ENCODE measurements around the gene NTF4. TPM values are rescaled to one million over a fixed set of nuclear protein-coding genes. Genes with fewer than 3 reads are reported as not detected.
"Not testable (repeated sequence)": the region's sequence is repeated elsewhere in the genome, so short reads cannot be mapped to it uniquely, and the experiment has no call there.

The NTF4 gene
- total RNA-seq, 1 experiment from 2014 or later = not detected

DNA sequence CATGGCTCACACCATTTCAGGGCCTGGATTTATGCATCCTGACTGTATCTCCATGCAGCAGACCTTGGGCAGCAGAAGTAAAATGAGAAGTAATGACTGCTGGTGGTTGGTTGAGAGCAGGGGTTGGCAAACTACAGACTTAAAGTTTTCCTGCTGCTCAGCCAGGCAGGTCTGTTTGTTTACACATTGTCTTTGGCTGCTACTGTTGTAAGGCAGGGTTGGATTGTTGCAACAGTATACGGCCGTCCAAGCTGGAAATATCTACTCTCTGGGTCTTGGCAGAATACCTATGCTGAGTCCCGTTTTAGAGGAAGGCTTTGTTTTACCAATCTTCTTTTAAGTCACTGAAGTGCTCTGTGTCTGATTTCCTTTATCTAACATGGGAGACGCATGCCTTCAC, 34.2 kb upstream of the NTF4 start:
- H3K9me3 ChIP-seq (replicated peaks) = no peaks in the 10 kb centered on the region
- no peak overlapping the region for H3K4me3 ChIP-seq
- peaks cover 76% of the 10 kb centered on the region for H3K36me3 ChIP-seq
- H3K27me3 ChIP-seq = no peaks in the 10 kb centered on the region
- no peaks in the 10 kb centered on the region for H3K4me1 ChIP-seq
- DNase-seq = no peak
- H3K27ac ChIP-seq = no peak overlapping the region

DNA sequence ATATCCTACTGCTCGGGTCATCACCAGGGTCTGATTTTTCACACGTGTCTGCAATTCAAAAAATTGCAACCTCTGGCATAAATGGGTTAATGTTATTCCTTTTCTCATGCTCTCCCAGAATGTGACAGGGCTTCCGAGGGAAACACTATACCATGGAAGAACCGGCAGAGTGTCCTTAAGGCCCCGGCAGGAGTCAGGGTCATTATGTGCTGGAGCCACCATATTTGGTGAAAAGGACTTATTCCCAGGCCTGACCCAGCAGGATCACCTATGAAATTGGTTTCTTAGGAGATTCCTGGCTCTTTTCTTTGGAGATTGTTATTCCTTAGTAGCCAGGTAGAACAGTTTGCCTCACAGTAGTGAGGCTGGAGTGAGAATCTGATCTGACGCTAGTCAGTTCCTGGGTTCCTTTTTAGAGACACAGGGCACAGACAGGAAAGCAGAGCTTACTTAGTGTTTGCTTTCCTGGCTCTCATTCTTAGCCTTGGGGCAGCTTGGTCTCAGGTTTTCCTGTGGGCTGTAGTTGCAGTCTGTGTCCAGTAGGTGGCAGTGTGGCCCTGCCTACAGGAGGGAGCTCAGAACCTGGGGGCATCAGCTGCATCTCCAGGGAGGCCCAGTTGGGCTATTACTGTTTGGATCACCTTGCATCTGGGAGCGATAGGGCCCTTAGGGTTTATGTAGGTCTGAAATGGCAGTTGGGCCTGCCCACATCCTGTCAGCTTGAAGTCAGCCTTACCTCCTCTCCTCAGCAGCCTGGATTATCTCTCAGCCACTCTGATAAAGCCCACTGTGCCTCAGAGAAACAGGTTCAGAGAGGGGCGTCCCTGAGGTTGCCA, 33.1 kb upstream of the NTF4 start:
- peak; percentile 69 to 87 for DNase-seq
- H3K9me3 ChIP-seq (replicated peaks) = no peaks in the 10 kb centered on the region
- no peak overlapping the region for H3K27ac ChIP-seq
- no peak overlapping the region for H3K4me3 ChIP-seq
- peaks cover 74% of the 10 kb centered on the region for H3K36me3 ChIP-seq
- no peaks in the 10 kb centered on the region for H3K4me1 ChIP-seq
- H3K27me3 ChIP-seq = no peaks in the 10 kb centered on the region

DNA sequence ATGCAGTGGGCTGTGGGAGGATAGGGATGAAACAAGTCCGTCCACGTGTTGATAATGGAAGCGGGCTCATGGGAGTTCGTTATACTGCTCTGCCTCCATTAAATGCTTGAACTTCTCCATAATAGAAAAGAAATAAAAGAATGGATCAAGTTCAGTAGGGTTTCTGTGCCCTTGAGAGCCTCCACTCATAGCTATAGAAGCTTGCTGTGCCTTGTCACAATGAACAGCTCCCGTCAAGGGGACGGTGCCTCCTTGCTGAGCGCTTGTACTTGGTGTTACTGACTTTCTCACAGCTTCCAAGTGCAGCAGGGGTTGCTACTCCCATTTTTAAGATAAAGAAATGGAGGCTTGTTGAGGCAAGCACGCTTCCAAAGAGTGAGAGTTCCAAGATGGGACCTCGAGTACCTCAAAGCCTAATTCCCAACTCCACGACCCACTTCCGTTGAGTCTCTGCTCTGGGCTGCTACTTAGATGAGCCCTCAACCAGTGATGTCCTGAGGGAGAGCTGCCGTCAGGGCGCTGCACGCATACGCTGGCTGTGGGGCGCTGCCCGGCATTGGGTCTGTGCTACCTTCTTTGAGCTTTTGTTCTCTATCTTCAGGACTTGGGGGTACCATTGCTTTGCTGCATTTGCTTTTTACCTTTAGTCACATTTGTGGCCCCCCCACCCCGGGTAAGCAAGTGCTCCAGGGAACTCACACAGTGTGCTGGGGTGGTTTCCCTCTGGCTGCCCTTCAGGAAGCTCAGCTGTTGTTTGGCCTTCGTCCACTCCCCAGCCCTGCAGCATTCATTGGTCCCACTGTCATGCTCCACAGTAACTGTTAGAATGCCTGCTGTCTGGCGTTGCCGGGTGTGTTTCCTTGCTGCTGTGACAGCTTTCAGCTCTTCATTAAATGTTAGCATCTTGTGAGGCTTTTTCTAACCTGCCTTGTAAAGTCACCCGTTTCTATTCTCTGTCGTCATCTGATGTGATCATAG, 30.2 kb upstream of the NTF4 start:
- Histone ChIP-seq H3K27me3 (no peaks in the 10 kb centered on the region), H3K4me1 (no peaks in the 10 kb centered on the region), H3K9me3 (replicated peaks) (no peaks in the 10 kb centered on the region), H3K27ac (no peak overlapping the region), H3K4me3 (no peak overlapping the region), H3K36me3 (peaks cover 82% of the 10 kb centered on the region)
- DNase-seq = no peak

DNA sequence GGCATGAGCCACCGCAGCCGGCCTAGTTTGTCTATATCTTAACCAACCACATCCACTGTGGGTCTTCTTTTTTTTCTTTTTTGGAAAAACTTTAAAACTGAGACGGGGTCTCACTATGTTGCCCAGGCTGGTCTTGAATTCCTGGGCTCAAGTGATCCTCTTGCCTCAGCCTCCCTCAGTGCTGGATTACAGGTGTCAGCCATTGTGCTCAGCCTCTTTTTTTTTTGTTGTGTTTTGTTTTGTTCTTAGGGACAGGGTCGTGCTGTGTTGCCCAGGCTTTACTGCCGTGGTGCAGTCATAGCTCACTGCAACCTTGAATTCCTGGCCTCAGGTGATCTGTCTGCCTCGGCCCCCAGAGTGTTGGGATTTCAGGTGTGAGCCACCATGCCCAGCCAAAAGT, 28.1 kb upstream of the NTF4 start:
- H3K36me3 ChIP-seq = peaks cover 73% of the 10 kb centered on the region

DNA sequence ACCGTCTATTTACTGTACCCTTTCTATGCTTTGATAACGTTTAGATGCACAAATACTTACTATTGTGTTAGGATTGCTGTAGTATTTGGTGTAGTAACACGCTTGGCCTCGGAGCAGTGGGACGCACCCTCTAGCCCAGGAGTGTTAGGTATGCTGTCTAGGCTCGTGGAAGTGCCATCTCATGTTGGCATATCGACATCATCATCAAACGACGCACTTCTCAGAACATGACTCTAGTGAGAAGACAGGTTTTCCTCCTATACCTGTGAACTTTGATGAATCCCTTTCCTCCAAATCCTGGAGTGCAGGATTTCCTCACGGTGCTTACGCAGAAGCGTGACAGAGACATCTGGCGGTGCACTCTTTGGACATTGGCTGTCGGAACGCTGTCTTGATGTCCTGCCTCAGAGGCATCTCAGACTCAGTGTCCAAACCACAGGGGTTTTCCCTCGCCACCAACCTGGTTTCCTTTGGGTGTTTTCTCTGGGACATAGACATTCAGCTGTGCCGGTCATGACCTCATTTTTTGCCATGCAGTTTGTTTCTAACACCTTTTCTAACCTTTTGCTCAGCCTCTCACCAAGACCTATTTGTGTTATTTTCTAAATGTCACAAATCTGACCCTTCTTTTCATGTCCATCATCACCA, 26.9 kb upstream of the NTF4 start:
- no peak overlapping the region for H3K27ac ChIP-seq
- peaks cover 3% of the 10 kb centered on the region; the same call in 1 of the 2 replicates for H3K4me1 ChIP-seq
- no peaks in the 10 kb centered on the region for H3K27me3 ChIP-seq
- peaks cover 75% of the 10 kb centered on the region for H3K36me3 ChIP-seq
- H3K9me3 ChIP-seq (replicated peaks) = no peaks in the 10 kb centered on the region
- DNase-seq = no peak
- H3K4me3 ChIP-seq = no peak overlapping the region

More for the DNA sequence above, 28.1 kb upstream of the NTF4 start:
- H3K27ac ChIP-seq = no peak overlapping the region
- DNase-seq = no peak
- no peak overlapping the region for H3K4me3 ChIP-seq
- H3K27me3 ChIP-seq = no peaks in the 10 kb centered on the region
- no peaks in the 10 kb centered on the region for H3K9me3 ChIP-seq (replicated peaks)
- no peaks in the 10 kb centered on the region for H3K4me1 ChIP-seq

DNA sequence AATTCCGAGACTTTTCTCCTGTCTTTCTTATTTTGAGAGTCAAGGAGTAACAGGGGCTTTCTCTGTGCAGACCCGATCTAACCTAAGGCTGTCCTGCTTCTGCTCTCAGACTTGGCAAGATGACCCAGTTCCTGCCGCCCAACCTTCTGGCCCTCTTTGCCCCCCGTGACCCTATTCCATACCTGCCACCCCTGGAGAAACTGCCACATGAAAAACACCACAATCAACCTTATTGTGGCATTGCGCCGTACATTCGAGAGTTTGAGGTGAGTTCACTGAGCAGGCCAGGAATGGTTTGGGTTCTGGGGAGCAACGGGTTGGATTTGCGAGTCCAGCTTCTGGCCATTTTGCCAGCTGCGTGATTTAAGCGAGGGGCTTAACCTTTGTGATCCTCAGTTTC, 21.7 kb upstream of the NTF4 start:
- no peaks in the 10 kb centered on the region for H3K27me3 ChIP-seq
- peaks cover 38% of the 10 kb centered on the region for H3K36me3 ChIP-seq
- no peaks in the 10 kb centered on the region for H3K9me3 ChIP-seq (replicated peaks)
- H3K27ac ChIP-seq = peak overlapping the region; percentile 92
- peak overlapping the region; percentile 94 for H3K4me3 ChIP-seq
- peaks cover 5% of the 10 kb centered on the region; the same call in 1 of the 2 replicates for H3K4me1 ChIP-seq
- DNase-seq = no peak

DNA sequence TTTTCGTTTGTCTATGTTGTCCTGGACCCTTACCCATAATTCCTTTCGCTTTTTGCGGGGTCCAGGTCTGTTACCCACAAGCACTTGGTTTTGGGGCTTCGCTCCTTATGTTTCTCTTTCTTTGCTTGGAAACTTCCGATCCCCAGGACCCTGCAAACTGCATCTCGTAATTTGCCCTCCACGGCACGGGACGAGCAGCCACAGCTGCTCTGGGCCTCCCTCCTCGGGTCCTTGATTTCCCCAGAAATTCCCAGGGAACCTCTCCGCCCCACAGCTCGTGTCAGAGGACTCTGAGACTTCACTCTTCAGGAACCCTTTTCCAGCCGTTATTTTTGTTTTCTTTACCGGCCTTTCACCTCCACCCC, 21.2 kb upstream of the NTF4 start:
- DNase-seq = no peak
- peak overlapping the region; percentile 94 for H3K4me3 ChIP-seq
- no peaks in the 10 kb centered on the region for H3K9me3 ChIP-seq (replicated peaks)
- H3K36me3 ChIP-seq = peaks cover 33% of the 10 kb centered on the region
- H3K4me1 ChIP-seq = peaks cover 5% of the 10 kb centered on the region; the same call in 1 of the 2 replicates
- H3K27ac ChIP-seq = peak overlapping the region; percentile 92
- no peaks in the 10 kb centered on the region for H3K27me3 ChIP-seq

DNA sequence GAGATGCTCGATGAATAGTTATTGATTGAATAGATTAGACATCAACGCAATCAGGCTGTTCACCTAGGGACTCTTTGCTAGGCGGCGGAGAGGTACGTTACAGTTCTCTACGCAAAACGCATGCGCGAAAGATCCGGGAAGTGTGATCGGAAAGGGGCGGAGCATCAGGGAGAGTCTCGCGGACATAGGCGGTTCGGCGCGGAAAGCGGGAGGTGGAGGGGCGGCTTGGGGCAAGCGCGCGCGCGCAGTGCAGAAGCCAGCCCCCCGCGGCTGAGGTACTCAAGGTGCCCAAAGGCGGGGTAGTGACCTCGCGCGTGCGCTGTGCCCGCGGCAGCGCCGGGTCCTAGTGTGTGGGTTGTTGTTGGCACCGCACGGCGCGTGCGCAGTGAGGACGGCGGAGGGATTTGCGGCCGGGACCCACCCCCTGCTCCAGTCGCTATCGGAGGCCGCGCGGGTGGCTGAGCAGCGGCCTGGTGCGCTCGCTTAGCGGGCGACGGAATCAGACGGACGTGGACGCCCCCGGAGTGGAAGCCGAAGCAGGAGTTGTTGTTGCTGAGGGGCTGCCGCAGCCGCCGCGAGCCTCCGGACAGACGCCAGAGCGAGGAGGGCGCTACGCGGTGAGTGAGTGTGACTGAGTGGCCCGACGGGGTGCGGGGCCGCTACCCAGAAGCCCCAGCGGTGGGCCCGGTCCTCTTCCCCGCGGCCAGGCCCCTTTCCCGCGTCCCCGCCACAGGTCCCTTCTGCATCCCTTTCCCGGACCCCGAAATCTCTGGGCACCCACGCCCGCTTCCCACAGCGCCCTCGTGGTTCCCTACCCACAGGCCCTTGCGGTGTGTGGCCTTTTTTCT, 20.6 kb upstream of the NTF4 start, which contains the start of gene SNRNP70:
Gene SNRNP70 (plus strand): TSS at position 432 of the 848 bp plus-strand sequence. CDS start 964 bp downstream, outside the sequence.
- peaks cover 27% of the 10 kb centered on the region for H3K36me3 ChIP-seq
- H3K27me3 ChIP-seq = no peaks in the 10 kb centered on the region

DNA sequence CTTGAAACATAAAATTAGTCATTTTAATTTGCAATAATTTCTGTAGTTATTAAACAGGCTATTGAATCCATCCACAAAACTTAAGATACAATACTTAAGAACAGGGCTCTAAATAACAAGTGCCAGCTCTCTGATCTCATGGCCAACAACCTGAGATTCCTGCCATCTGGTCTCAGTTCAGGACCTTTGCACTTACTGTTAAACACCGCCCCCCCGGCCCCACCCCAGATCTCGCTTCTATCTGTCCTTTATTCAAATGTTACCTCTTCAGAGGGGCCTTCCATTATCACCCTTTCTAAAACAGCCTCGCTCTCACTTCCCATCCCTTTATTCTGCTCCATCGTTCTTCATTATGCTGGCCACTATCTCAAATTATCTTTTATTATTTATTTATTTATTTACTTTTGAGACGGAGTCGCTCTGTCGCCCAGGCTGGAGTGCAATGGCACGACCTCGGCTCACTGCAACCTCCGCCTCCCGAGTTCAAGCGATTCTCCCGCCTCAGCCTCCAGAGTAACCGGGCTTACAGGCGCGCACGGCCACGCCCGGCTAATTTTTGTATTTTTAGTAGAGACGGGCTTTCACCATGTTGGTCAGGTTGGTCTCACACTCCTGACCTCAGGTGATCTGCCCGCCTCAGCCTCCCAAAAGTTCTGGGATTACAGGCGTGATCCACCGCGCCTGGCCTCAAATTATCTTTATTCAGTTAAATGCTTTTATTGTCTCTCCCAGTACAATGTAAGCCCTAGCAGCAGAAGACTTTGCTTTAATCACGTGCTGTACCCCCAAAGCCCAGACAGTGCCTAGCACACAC, 19.8 kb upstream of the NTF4 start:
- peak overlapping the region; percentile 94 for H3K4me3 ChIP-seq
- no peaks in the 10 kb centered on the region for H3K9me3 ChIP-seq (replicated peaks)
- H3K27me3 ChIP-seq = no peaks in the 10 kb centered on the region
- peaks cover 23% of the 10 kb centered on the region for H3K36me3 ChIP-seq
- H3K27ac ChIP-seq = peak overlapping the region; percentile 92
- no peak for DNase-seq
- H3K4me1 ChIP-seq = peaks cover 5% of the 10 kb centered on the region; the same call in 1 of the 2 replicates

More for the DNA sequence above, 20.6 kb upstream of the NTF4 start, which contains the start of gene SNRNP70:
- H3K4me3 ChIP-seq = peak within 1 kb of the TSS; percentile 94
- peak; percentile 99 for DNase-seq
- peaks cover 5% of the 10 kb centered on the region; the same call in 1 of the 2 replicates for H3K4me1 ChIP-seq
- peak within 1 kb of the TSS; percentile 92 for H3K27ac ChIP-seq
- H3K9me3 ChIP-seq (replicated peaks) = no peaks in the 10 kb centered on the region

DNA sequence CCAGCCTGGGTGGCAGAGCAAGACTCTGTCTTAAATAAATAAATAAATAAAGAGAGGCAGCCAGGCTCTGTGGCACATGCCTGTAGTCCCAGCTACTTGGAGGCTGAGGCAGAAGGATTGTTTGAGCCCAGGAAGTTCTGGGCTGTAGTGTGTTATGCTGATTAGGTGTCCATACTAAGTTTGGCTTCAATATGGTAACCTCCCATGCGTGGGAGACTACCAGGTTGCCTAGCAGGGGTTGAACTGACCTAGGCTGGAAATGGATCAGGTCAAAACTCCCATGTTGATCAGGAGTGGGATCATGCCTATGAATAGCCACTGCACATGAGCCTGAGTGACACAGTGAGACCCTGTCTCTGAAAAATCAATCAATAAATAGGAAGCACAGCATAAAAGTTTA, 16.7 kb upstream of the NTF4 start:
- no peaks in the 10 kb centered on the region; the same call in 1 of the 2 replicates for H3K4me1 ChIP-seq

DNA sequence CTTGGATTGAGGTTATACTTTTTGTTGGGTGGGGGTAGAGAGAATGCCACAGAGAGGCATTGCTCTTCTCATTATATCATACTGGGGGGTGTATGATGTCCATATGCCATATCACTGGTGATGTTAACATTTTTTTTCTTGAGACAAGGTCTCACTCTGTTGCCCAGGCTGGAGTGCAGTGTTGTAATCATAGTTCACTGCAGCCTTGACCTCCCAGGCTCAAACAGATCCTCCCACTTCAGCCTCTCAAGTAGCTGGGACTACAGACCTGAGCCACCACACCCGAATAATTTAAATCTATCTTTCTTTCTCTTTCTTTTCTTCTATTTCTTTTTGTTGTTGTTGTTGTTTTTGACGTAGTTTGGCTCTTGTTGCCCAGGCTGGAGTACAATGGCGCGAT, 15.8 kb upstream of the NTF4 start:
- Histone ChIP-seq H3K9me3 (replicated peaks) (no peaks in the 10 kb centered on the region), H3K36me3 (no peaks in the 10 kb centered on the region), H3K4me3 (no peak overlapping the region), H3K27ac (no peak overlapping the region), H3K4me1 (no peaks in the 10 kb centered on the region), H3K27me3 (no peaks in the 10 kb centered on the region)
- no peak for DNase-seq

More for the DNA sequence above, 16.7 kb upstream of the NTF4 start:
- H3K36me3 ChIP-seq = peaks cover under 1% of the 10 kb centered on the region; the same call in 1 of the 2 replicates
- no peak overlapping the region for H3K4me3 ChIP-seq
- H3K27me3 ChIP-seq = no peaks in the 10 kb centered on the region
- no peak overlapping the region for H3K27ac ChIP-seq
- DNase-seq = no peak
- no peaks in the 10 kb centered on the region for H3K9me3 ChIP-seq (replicated peaks)

DNA sequence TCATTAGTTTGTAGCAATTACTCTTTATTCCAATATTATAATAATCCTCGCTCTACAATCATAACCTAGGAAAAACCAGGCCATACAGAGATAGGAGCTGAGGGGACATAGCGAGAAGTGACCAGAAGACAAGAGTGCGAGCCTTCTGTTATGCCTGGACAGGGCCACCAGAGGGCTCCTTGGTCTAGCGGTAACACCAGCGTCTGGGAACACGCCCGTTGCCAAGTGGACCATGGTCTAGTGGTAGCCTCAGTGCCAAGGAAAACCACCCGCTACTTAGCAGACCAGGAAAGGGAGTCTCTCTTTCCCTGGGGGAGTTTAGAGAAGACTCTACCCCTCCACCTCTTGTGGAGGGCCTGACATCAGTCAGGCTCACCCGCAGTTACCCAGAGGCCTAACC, 10.3 kb upstream of the NTF4 start:
- DNase-seq = peak; percentile 70 to 71
- H3K9me3 ChIP-seq (replicated peaks); H3K36me3 ChIP-seq; H3K4me3 ChIP-seq; H3K4me1 ChIP-seq; H3K27me3 ChIP-seq; H3K27ac ChIP-seq: not testable (repeated sequence)

Data from SJCRH30 (cell line).